H9 (cell line): ENCODE results near the gene BMP3. TPM values are rescaled to one million over a fixed set of nuclear protein-coding genes. Genes with fewer than 3 reads are reported as not detected.

Source experiments
- DNase-seq: peaks from one replicate; pipeline ENCODE4 v3.0.0-alpha.2; 2017
- H2AFZ ChIP-seq: one replicate; pipeline ENCODE4 v1.6.1; 2013; ENCODE audit warnings: mild to moderate bottlenecking, low read length, control low read depth, moderate library complexity
- H2AK5ac ChIP-seq: 2 replicates; pipeline ENCODE4 v1.6.1; 2013; ENCODE audit warnings: low read length, control low read depth, mixed read lengths; ENCODE audit not compliant: insufficient read length
- H2BK120ac ChIP-seq: one replicate; pipeline ENCODE4 v1.6.1; 2013; ENCODE audit warnings: low read depth, mild to moderate bottlenecking, low read length, control low read depth, inconsistent platforms; ENCODE audit not compliant: poor library complexity, severe bottlenecking
- H2BK12ac ChIP-seq: 2 replicates; pipeline ENCODE4 v1.6.1; 2013; ENCODE audit warnings: low read length, control low read depth, mixed read lengths, low read depth; ENCODE audit not compliant: insufficient read length
- H2BK15ac ChIP-seq: 2 replicates; pipeline ENCODE4 v1.6.1; 2013; ENCODE audit warnings: low read depth, low read length, control low read depth
- H2BK20ac ChIP-seq: one replicate; pipeline ENCODE4 v1.6.1; 2013; ENCODE audit warnings: low read depth, mild to moderate bottlenecking, low read length, control low read depth, inconsistent platforms; ENCODE audit not compliant: poor library complexity, severe bottlenecking
- H2BK5ac ChIP-seq: 2 replicates; pipeline ENCODE4 v1.6.1; 2013; ENCODE audit warnings: low read length, control low read depth, mixed read lengths; ENCODE audit not compliant: insufficient read length
- H3K14ac ChIP-seq: 2 replicates; pipeline ENCODE4 v1.6.1; 2013; ENCODE audit warnings: low read length, control low read depth; ENCODE audit not compliant: insufficient read depth
- H3K18ac ChIP-seq: 2 replicates; pipeline ENCODE4 v1.6.1; 2013; ENCODE audit warnings: low read depth, mild to moderate bottlenecking, mixed read lengths, low read length, control low read depth; ENCODE audit not compliant: insufficient read length
- H3K23ac ChIP-seq: 2 replicates; pipeline ENCODE4 v1.6.1; 2013; ENCODE audit warnings: low read length, control low read depth, mixed read lengths, low read depth; ENCODE audit not compliant: insufficient read length
- H3K23me2 ChIP-seq: 2 replicates; pipeline ENCODE4 v1.6.1; 2013; ENCODE audit warnings: low read depth, mild to moderate bottlenecking, mixed read lengths, low read length, control low read depth; ENCODE audit not compliant: insufficient read length, poor library complexity, severe bottlenecking
- H3K27ac ChIP-seq: 2 replicates; pipeline ENCODE4 v1.5.1; 2013; ENCODE audit warnings: low read length, control low read depth, mixed read lengths, low read depth; ENCODE audit not compliant: insufficient read length
- H3K27me3 ChIP-seq: 2 replicates; pipeline ENCODE4 v1.6.1; 2013; ENCODE audit warnings: low read length, control low read depth, inconsistent platforms; ENCODE audit not compliant: insufficient read depth
- H3K4ac ChIP-seq: 2 replicates; pipeline ENCODE4 v1.6.1; 2013; ENCODE audit warnings: low read depth, mild to moderate bottlenecking, control low read depth, inconsistent platforms, low read length, moderate library complexity
- H3K4me1 ChIP-seq: 2 replicates; pipeline ENCODE4 v1.6.1; 2013; ENCODE audit warnings: low read length, control low read depth, inconsistent platforms; ENCODE audit not compliant: insufficient read depth
- H3K4me2 ChIP-seq: 2 replicates; pipeline ENCODE4 v1.6.1; 2013; ENCODE audit warnings: low read length, control low read depth, mixed read lengths; ENCODE audit not compliant: insufficient read length, insufficient read depth
- H3K56ac ChIP-seq: 2 replicates; pipeline ENCODE4 v1.6.1; 2013; ENCODE audit warnings: low read depth, mild to moderate bottlenecking, mixed read lengths, low read length, control low read depth; ENCODE audit not compliant: insufficient read length
- H3K79me1 ChIP-seq: 2 replicates; pipeline ENCODE4 v1.6.1; 2013; ENCODE audit warnings: low read depth, mild to moderate bottlenecking, moderate library complexity, low read length, control low read depth, inconsistent platforms; ENCODE audit not compliant: insufficient read depth, poor library complexity, severe bottlenecking
- H3K79me2 ChIP-seq: 2 replicates; pipeline ENCODE4 v1.6.1; 2013; ENCODE audit warnings: low read length, control low read depth, inconsistent platforms; ENCODE audit not compliant: insufficient read depth
- H3K9ac ChIP-seq: 2 replicates; pipeline ENCODE4 v1.6.1; 2013; ENCODE audit warnings: low read length, control low read depth, mixed read lengths; ENCODE audit not compliant: insufficient read length; ENCODE audit errors: extremely low read depth
- H3K9me3 ChIP-seq: one replicate; pipeline ENCODE4 v1.6.1; 2013; ENCODE audit warnings: low read depth, low read length, inconsistent platforms; ENCODE audit not compliant: control insufficient read depth
- H3T11ph ChIP-seq: one replicate; pipeline ENCODE4 v1.6.1; 2013; ENCODE audit warnings: mild to moderate bottlenecking, low read length, control low read depth, inconsistent platforms
- H4K20me1 ChIP-seq: one replicate; pipeline ENCODE4 v1.6.1; 2013; ENCODE audit not compliant: control insufficient read depth, insufficient read length, insufficient read depth
- H4K5ac ChIP-seq: 2 replicates; pipeline ENCODE4 v1.6.1; 2013; ENCODE audit warnings: low read depth, mild to moderate bottlenecking, mixed read lengths, low read length, control low read depth; ENCODE audit not compliant: insufficient read length
- H4K8ac ChIP-seq: replicated peaks from 2 replicates; pipeline ENCODE4 v1.6.1; 2013; ENCODE audit warnings: low read length, control low read depth, mixed read lengths, low read depth; ENCODE audit not compliant: insufficient read length
- H4K91ac ChIP-seq: 2 replicates; pipeline ENCODE4 v1.6.1; 2013; ENCODE audit warnings: low read depth, mild to moderate bottlenecking, moderate library complexity, mixed read lengths, low read length, control low read depth; ENCODE audit not compliant: insufficient read length
- H3K27ac Mint-ChIP-seq, 3 experiments: 2 replicates in 2 of 3; 3 replicates in 1 of 3; pipeline ENCODE4 v1.8.0; 2020 to 2021; ENCODE audit warnings: mixed read lengths in 3 of 3, mild to moderate bottlenecking in 1 of 3, moderate library complexity in 1 of 3
- H3K27me3 Mint-ChIP-seq: 2 replicates; pipeline ENCODE4 v1.8.0; 2021; ENCODE audit warnings: low read depth, mild to moderate bottlenecking, moderate library complexity, mixed read lengths
- H3K36me3 Mint-ChIP-seq, 3 experiments: 2 replicates in 2 of 3; 3 replicates in 1 of 3; pipeline ENCODE4 v1.8.0; 2020 to 2021; ENCODE audit warnings: low read depth in 3 of 3, mixed read lengths in 3 of 3; ENCODE audit not compliant: insufficient read depth in 1 of 3
- H3K4me1 Mint-ChIP-seq, 2 experiments: 2 replicates each; pipeline ENCODE4 v1.8.0; 2020; ENCODE audit warnings: mixed read lengths in 2 of 2
- H3K4me3 Mint-ChIP-seq, 2 experiments: 2 replicates in 1 of 2; 3 replicates in 1 of 2; pipeline ENCODE4 v1.8.0; 2020 to 2021; ENCODE audit warnings: mild to moderate bottlenecking in 2 of 2, mixed read lengths in 2 of 2, moderate library complexity in 1 of 2
- H3K9me3 Mint-ChIP-seq, 2 experiments: 2 replicates in 1 of 2; 3 replicates in 1 of 2; pipeline ENCODE4 v1.8.0; 2020; ENCODE audit warnings: mild to moderate bottlenecking in 2 of 2, mixed read lengths in 2 of 2, moderate library complexity in 1 of 2
- WGBS: extraction: QIAGEN DNeasy Blood & Tissue Kit; methylation state at CpG from one replicate; pipeline ENCODE4 v1.1.7; 2013; ENCODE audit warnings: missing lambda C conversion rate, low lambda C conversion rate, mixed read lengths; ENCODE audit not compliant: insufficient read length; ENCODE audit errors: extremely low coverage; 5-methylcytosine and 5-hydroxymethylcytosine counted together
- total RNA-seq: library from RNA; stranded (reverse); gene quantifications from 2 replicates; pipeline ENCODE4 v1.2.1, GENCODE V29; 2021
- TF ChIP-seq, protein P1 (sequence below): fragments of 200-600 bp; sonication (generic); conservative IDR thresholded peaks from 3 replicates; pipeline ENCODE4 v1.8.0; 2021; ENCODE audit warnings: antibody characterized with exemption, mild to moderate bottlenecking

BMP3 gene
- total RNA-seq, 1 experiment from 2014 or later, result not detected

DNA sequence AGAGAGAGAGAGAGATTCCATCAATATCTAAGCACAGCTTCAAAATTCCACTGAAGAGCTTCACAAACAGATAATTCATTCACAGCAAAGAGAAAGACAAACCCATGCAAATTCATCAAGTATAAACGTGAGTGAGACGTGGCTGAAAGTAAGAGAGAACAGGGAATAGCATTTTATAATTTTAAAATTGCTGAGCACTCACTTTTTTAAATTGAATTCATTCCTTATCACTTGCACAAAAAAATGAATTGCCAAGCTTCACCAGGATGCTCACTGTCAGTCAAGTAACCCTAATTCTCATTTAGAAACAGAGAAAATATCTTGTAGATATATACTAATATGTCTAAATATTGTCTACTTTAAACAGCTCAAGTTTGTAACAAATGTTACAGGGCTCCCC is 40.5 kb downstream of the BMP3 start:
- Histone ChIP-seq H4K5ac (no peak overlapping the region), H3K4me1 (no peaks in the 10 kb centered on the region)

More for the DNA sequence above, 40.5 kb downstream of the BMP3 start:
- Histone ChIP-seq H3K27me3 (no peaks in the 10 kb centered on the region), H3K23ac (no peak overlapping the region), H4K20me1 (no peaks in the 10 kb centered on the region), H3K23me2 (no peaks in the 10 kb centered on the region), H3K56ac (no peak overlapping the region), H2BK12ac (no peak overlapping the region), H3K18ac (no peak overlapping the region), H3K9me3 (no peaks in the 10 kb centered on the region), H2BK120ac (no peak overlapping the region), H2BK5ac (no peak overlapping the region), H2AFZ (no peak overlapping the region), H2BK15ac (no peak overlapping the region), H4K8ac (no peak overlapping the region), H3K4ac (no peak overlapping the region), H3K79me2 (no peaks in the 10 kb centered on the region), H3K79me1 (no peaks in the 10 kb centered on the region), H3K27ac (no peak overlapping the region), H4K91ac (no peak overlapping the region), H2BK20ac (no peak overlapping the region), H3K14ac (no peak overlapping the region), H3K9ac (no peak overlapping the region), H3T11ph (no peak overlapping the region), H3K4me2 (no peak overlapping the region), H2AK5ac (no peak overlapping the region)
- Mint-ChIP-seq H3K27me3 (no peaks in the 10 kb centered on the region; the same call in 1 of the 2 replicates), H3K4me3 (no peak overlapping the region), H3K27ac (no peak overlapping the region), H3K36me3 (no peaks in the 10 kb centered on the region), H3K9me3 (no peaks in the 10 kb centered on the region), H3K4me1 (0 out of 4 replicates have a peak, but pooled peaks cover 2% of the 10 kb centered on the region in 2 experiments)
- TF ChIP-seq, protein P1, sequence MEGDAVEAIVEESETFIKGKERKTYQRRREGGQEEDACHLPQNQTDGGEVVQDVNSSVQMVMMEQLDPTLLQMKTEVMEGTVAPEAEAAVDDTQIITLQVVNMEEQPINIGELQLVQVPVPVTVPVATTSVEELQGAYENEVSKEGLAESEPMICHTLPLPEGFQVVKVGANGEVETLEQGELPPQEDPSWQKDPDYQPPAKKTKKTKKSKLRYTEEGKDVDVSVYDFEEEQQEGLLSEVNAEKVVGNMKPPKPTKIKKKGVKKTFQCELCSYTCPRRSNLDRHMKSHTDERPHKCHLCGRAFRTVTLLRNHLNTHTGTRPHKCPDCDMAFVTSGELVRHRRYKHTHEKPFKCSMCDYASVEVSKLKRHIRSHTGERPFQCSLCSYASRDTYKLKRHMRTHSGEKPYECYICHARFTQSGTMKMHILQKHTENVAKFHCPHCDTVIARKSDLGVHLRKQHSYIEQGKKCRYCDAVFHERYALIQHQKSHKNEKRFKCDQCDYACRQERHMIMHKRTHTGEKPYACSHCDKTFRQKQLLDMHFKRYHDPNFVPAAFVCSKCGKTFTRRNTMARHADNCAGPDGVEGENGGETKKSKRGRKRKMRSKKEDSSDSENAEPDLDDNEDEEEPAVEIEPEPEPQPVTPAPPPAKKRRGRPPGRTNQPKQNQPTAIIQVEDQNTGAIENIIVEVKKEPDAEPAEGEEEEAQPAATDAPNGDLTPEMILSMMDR, result no peak
- no CpG with 5 or more reads among the region's 2 CpGs for WGBS
- no peak for DNase-seq
